Measurements from ENCODE around the gene NR4A1. TPM values are rescaled to one million over a fixed set of nuclear protein-coding genes. Genes with fewer than 3 reads are reported as not detected.

Gene NR4A1
- polyA plus RNA-seq, 1 donor (not counting 4 experiments of a cell fraction or from before 2014, with no cell fraction given) = 3.9 TPM

DNA sequence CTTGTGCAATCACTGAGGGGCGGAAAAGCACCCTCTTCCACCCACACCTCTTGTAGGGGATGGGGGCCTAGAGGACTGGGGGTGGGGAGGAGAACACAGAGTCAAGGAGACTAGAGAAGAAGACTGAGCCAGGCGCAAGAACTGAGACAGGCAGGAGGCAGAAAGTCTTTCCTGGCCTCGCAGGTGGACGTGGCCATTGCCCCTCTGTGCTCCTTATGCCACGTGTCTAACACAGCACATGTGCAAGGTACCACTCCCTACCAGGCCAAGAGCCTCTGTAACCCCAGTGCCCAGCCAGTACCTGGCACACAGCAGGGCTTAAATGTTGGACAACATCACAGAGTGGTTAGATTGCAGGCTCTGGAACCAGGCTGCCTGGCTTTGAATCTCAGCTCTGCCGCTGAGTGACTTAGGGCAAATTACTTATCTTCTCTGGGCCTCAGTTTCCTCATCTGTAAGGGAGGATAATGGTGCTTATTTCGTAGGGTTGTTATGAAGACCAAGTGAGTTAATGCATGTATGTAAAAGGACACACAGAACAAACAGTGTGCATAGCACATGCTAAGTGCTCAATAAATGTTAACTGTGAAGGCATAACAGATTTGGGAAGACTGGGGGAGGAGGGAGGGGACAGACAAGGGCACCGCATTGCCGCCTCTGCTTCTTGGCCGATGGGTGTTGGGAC, 45.9 kb upstream of the NR4A1 start:
- H2AFZ ChIP-seq (ENCODE audit: control insufficient read depth, low read length) = no peak overlapping the region
- dilution Hi-C loops (cut with MboI; ENCODE audit: extremely low pct_ligation_motif_present, low sequenced_read_pairs) = no loop called here

GRCh38 chr12:52005903-52006703, 45.1 kb upstream of the NR4A1 start:
- H3K79me2 ChIP-seq (ENCODE audit: control insufficient read depth, insufficient read depth, low read length) = no peaks in the 10 kb centered on the region
- dilution Hi-C loops (cut with MboI; ENCODE audit: extremely low pct_ligation_motif_present, low sequenced_read_pairs) = no loop called here
- no peak overlapping the region for H2AFZ ChIP-seq (ENCODE audit: control insufficient read depth, low read length)
- peaks cover 3% of the 10 kb centered on the region for H3K9me1 ChIP-seq (ENCODE audit: control insufficient read depth, extremely low read depth, insufficient read depth, low read length)
- H3K27ac ChIP-seq (ENCODE audit: control insufficient read depth, insufficient read depth, low read length) = no peak overlapping the region
- no peak for FAIRE-seq
- peak overlapping the region in 1 of 3 experiments; percentile 29 for H3K4me3 ChIP-seq (ENCODE audit: control insufficient read depth in 2 of 3, extremely low read depth in 1 of 3, insufficient read depth in 2 of 3, low read depth in 1 of 3, low read length in 3 of 3)
- H3K36me3 ChIP-seq (ENCODE audit: control insufficient read depth in 2 of 2, extremely low read depth in 1 of 2, insufficient read depth in 2 of 2, low read length in 2 of 2) = no peaks in the 10 kb centered on the region
- no peak overlapping the region for H3K9ac ChIP-seq (ENCODE audit: control insufficient read depth, extremely low read depth, insufficient read depth, low read length)
- no peaks in the 10 kb centered on the region for H3K9me3 ChIP-seq (ENCODE audit: control insufficient read depth, low read depth, low read length)
- peaks cover 7% of the 10 kb centered on the region for H4K20me1 ChIP-seq (ENCODE audit: control insufficient read depth, extremely low read depth, insufficient read depth, low read length)
- no peak for DNase-seq (ENCODE audit: low read depth, low spot score)
- TF ChIP-seq, protein P1, sequence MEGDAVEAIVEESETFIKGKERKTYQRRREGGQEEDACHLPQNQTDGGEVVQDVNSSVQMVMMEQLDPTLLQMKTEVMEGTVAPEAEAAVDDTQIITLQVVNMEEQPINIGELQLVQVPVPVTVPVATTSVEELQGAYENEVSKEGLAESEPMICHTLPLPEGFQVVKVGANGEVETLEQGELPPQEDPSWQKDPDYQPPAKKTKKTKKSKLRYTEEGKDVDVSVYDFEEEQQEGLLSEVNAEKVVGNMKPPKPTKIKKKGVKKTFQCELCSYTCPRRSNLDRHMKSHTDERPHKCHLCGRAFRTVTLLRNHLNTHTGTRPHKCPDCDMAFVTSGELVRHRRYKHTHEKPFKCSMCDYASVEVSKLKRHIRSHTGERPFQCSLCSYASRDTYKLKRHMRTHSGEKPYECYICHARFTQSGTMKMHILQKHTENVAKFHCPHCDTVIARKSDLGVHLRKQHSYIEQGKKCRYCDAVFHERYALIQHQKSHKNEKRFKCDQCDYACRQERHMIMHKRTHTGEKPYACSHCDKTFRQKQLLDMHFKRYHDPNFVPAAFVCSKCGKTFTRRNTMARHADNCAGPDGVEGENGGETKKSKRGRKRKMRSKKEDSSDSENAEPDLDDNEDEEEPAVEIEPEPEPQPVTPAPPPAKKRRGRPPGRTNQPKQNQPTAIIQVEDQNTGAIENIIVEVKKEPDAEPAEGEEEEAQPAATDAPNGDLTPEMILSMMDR (optimal IDR thresholded peaks at IDR 0.05 in 1 of 3, IDR thresholded peaks at IDR 0.05 in 1 of 3, conservative IDR thresholded peaks at IDR 0.05 in 1 of 3; ENCODE audit: extremely low read depth in 1 of 3, insufficient read depth in 2 of 3, low read length in 3 of 3) = no peak
- peak; percentile 83 for TF ChIP-seq EZH2 (IDR thresholded peaks at IDR 0.05; ENCODE audit: low read length)
- peaks cover 28% of the 10 kb centered on the region for H3K27me3 ChIP-seq (ENCODE audit: control insufficient read depth, extremely low read depth, insufficient read depth, low read length)
- peaks cover 3% of the 10 kb centered on the region for H3K4me1 ChIP-seq (ENCODE audit: control insufficient read depth, extremely low read depth, insufficient read depth, low read length)
- peak overlapping the region; percentile 32 for H3K4me2 ChIP-seq (ENCODE audit: control insufficient read depth, extremely low read depth, insufficient read depth, low read depth, low read length)

More for the DNA sequence above, 45.9 kb upstream of the NR4A1 start:
- no peak for DNase-seq (ENCODE audit: low read depth, low spot score)
- no peak overlapping the region for H3K4me3 ChIP-seq (ENCODE audit: control insufficient read depth in 2 of 3, extremely low read depth in 1 of 3, insufficient read depth in 2 of 3, low read depth in 1 of 3, low read length in 3 of 3)
- no peaks in the 10 kb centered on the region for H3K79me2 ChIP-seq (ENCODE audit: control insufficient read depth, insufficient read depth, low read length)
- no peaks in the 10 kb centered on the region for H3K9me3 ChIP-seq (ENCODE audit: control insufficient read depth, low read depth, low read length)
- TF ChIP-seq, protein P1 (optimal IDR thresholded peaks at IDR 0.05 in 1 of 3, IDR thresholded peaks at IDR 0.05 in 1 of 3, conservative IDR thresholded peaks at IDR 0.05 in 1 of 3; ENCODE audit: extremely low read depth in 1 of 3, insufficient read depth in 2 of 3, low read length in 3 of 3) = no peak
- peak; percentile 2 for TF ChIP-seq EZH2 (IDR thresholded peaks at IDR 0.05; ENCODE audit: low read length)
- H3K9ac ChIP-seq (ENCODE audit: control insufficient read depth, extremely low read depth, insufficient read depth, low read length) = no peak overlapping the region
- H3K27me3 ChIP-seq (ENCODE audit: control insufficient read depth, extremely low read depth, insufficient read depth, low read length) = peaks cover 28% of the 10 kb centered on the region
- no peak overlapping the region for H3K4me2 ChIP-seq (ENCODE audit: control insufficient read depth, extremely low read depth, insufficient read depth, low read depth, low read length)
- H3K27ac ChIP-seq (ENCODE audit: control insufficient read depth, insufficient read depth, low read length) = no peak overlapping the region
- H3K36me3 ChIP-seq (ENCODE audit: control insufficient read depth in 2 of 2, extremely low read depth in 1 of 2, insufficient read depth in 2 of 2, low read length in 2 of 2) = no peaks in the 10 kb centered on the region
- H4K20me1 ChIP-seq (ENCODE audit: control insufficient read depth, extremely low read depth, insufficient read depth, low read length) = peaks cover 7% of the 10 kb centered on the region
- no peak for FAIRE-seq
- H3K4me1 ChIP-seq (ENCODE audit: control insufficient read depth, extremely low read depth, insufficient read depth, low read length) = peaks cover 3% of the 10 kb centered on the region
- peaks cover 3% of the 10 kb centered on the region for H3K9me1 ChIP-seq (ENCODE audit: control insufficient read depth, extremely low read depth, insufficient read depth, low read length)

All from keratinocyte (primary cell).